ENCODE measurements around the gene ZBP1.

The ZBP1 gene

DNA sequence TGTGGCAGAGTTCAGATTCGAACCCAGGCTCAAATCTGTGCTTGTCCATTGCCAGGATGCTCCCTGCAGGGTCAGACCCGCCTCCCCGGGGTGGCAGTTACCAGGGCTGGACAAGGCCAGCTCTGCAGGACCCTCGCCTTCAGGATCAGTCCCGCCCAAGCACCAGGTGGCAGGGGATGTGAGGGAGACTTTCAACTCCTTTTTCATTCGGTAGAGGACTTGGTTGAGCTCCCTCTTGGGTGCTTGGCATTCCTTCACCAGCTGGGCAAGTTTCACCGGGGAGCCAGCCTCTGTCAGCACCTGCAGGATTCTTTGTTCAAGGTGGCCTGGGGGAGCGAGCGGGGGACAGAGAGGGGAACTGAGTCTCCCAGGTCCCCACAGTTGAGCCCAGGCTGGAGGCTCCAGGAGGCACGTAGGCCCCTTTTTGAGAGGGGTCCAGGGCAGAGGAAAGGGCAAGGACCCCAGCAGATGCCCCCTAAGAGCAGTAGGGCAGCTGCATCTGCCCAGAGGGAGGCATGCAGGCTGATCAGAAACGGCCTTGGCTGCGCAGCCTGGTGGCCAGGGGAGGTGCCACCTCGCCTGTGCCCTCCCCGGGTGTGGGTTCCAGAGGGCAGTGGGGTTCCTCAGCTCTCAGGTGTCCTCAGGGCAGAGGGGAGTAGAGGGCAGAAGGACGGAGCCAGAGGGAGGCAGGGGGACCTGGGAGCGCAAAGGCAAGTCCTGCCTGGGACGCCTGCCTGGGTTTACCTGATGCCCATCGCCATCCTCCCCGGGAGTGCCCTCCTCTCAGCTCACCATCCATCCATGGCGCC is 3.9 kb downstream of the ZBP1 start:
- DNase-seq: no peak

DNA sequence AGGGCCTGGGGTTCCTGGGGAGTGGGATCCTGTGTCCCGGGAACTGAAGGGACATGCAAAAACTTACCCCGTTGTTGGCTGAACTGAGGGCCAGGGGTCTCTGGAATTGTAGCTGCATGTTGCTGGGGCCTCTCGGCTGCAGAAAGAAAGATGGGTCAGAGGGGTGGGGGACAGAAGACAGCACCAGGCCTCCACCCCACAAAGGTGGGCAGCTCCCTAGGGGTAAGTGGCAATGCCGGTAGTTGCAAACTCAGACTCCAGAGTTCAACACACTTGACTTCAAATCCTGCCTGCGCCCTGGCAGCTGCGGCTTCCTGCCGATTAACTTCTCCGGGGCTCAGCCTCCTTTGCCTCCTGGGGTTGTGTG is 4.8 kb downstream of the ZBP1 start:
- no peak for DNase-seq

DNA sequence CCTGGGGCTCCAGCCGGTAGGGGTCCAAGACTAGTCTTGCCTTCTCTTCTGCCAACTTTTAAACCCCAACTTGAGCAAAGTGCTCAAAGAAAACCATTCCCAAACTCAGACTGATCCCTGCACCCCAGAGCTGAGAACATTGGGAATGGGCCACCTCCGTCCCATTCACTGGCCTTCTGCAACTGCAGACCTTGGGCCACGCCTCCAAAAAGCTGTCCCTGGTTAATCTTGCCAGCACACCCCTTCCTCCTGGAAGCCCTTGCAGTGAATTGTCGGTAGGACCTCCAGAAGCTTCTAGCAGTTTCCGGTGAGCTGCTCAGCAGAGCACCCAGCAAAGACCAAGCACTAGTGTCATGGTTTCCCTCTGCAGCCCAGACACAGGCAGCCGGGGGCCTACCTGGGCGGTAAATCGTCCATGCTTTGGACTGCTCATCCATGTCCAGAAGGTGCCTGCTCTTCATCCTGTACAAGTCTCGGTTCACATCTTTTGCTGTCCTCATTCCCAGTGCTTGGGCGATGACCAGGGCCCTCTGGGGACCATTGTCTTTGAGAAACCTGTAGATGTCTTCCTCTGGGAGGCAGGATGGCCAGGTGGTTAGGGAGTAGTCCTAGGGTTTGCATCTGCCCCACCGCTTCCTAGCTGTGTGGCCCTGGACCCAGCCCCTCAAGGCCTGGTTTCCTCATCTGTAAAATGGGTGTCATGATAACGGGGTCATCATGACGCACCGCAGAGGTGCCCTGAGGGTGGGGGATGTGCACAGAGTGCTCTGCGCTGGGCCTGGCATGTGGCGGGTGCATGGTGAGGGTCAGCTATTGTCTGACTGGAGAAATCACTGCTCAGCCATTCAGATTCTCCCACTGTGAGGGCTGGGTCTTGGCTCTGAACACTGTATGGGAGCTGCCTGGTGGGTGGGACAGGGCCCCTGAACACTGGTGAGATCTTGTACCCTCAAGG is 5.5 kb downstream of the ZBP1 start:
- no peak for DNase-seq

- DNase-seq: no peak
These were observed 6.7 kb downstream of the ZBP1 start for GRCh38 chr20:57613481-57613921.

DNA sequence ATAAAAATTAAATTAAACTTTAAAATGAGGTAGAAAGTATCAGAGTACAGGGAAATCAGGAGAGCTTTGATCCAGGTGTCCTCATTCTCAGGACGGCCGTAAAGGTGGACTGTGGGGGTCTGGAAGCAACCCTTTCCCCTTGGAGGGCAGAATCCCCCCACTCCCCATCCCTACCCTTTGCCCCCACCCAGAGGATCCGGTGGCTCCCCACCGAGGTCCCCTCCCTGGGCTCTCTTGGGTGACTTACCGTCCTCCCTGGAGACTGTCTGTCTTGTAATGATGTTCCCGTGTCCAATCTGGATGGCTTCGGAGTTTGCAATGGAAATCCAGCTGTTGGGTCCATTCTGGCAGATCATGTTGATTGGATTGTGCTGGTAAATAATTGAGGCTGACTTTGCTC is 7.3 kb downstream of the ZBP1 start:
- DNase-seq: no peak

DNA sequence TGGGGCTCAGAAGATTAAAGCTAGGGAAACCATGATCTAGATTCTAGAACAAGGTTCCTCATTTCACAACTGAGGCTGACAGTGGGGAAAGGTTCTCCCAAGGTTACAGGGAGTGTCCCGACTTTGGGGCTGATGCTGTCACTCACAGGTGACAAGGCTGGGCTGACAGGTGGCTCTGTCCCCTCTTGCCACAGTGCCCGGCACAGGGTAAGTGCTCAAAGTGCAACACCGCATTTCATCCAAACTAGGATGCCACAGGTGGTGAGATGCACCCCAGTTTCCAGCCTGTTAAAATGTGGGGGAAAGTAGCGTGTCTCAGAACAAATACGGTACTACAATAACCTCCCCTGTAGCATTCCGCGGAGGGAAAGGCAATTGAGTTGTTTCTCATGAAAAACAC is 7.8 kb downstream of the ZBP1 start:
- no peak for DNase-seq

GRCh38 chr20:57611586-57612311 is 8.5 kb downstream of the ZBP1 start:
- no peak for DNase-seq

GRCh38 chr20:57610261-57610952 is 9.8 kb downstream of the ZBP1 start:
- DNase-seq: no peak

DNA sequence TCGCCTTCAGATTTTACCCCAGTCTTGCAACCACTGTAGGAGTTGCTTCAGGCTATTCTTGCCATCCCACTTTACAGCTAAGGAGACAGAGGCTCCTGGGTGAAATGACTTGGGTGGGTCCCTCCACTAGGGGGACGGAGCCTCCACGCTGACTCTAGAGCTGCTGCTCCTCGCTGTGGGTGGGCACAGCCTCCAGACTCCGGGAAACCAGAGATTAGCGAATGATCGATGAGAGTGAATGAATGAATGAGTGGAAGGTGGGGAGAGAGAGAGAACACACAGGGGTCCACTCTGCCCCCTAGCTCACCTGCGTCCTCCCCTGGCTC is 10.4 kb downstream of the ZBP1 start:
- no peak for DNase-seq

DNA sequence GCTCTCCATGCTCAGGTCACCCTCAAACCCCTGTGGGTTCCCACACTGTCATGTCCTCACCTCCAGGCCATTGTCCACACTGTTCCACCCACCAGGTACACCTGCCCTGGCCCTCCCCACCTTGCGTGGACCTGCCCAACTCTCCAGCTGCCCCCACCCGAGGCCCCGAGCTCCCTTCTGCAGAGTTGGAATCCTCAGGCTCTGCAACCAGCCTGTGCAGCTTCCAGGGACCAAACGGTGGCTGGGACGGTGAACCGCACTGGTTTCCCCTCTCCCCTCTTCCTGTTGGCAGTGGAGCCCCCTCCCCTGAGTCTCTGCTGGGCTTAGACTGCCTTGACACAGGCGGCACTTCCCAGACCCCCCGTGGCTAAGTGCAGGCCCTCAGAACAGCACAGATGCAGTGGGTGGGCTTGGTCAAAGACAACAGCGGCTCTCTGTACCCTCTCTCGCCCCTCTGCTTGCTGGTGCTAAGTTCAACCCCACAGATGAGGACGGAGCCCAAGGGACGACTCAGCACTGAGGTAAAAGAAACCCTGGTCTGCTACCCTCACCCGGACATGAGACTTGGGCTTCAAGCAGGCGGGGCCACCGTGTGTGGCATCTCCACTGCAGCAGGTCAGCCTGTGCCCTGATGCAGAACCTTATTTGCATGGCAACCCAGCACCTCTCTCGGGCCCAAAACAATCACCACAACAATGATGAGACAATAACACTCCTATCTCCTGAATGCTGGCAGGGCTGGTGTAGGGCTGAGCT is 11.0 kb downstream of the ZBP1 start:
- no peak for DNase-seq

DNA sequence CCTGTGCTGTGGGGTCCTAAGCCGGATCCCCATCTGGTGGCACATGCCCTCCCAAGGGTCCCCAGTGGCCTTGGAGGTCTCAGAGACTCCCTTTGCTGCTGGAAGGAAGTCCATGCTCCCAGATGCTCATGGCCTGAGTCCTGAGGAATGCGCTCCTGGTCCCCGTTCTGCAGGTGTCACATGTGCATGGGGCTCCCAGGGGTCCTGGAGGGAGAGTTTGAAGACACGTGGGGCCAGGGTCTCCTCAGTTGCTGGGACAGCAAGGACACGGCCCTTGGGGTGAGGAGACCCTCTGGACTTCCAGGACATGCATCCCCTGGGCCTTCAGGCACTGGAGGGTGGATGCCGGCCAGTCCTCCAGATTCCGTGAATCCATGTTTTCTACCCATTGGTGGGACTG is 11.7 kb downstream of the ZBP1 start:
- DNase-seq: no peak

GRCh38 chr20:57605878-57606277 is 14.3 kb downstream of the ZBP1 start:
- DNase-seq: no peak

DNA sequence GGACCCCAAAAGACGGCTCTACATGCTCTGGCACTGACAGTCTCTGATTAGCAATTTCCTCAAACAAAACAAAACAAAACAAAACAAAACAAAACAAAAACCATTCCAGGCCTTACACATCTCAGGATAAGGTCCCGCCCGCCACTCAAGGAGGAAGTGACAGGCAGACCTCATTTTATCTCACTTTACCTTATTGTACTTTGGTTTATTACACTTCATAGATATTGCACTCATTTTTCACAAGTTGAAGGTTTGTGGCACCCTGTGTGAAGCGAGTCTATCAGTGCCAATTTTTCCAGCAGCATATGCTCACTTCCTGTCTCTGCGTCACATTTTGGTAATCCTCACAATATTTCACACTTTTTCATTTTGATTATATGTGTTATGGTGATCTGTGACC is 15.2 kb downstream of the ZBP1 start:
- no peak for DNase-seq

DNA sequence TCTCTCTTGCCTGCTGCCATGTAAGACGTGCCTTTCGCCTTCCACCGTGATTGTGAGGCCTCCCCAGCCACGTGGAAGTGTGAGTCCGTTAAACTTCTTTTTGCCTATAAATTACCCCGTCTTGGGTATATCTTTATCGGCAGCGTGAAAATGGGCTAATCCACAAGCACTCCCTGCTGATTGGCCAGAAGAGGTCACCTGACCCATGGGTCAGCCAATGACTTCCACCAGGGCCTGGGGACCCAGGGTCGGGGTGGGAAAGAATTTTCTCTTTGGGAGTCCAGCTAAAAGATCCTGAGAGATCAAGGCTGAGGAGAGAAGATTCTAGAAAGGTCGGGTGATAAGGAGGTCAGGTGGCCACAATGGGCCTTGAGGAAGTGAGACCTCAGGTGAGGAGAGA is 17.1 kb downstream of the ZBP1 start:
- DNase-seq: no peak

DNA sequence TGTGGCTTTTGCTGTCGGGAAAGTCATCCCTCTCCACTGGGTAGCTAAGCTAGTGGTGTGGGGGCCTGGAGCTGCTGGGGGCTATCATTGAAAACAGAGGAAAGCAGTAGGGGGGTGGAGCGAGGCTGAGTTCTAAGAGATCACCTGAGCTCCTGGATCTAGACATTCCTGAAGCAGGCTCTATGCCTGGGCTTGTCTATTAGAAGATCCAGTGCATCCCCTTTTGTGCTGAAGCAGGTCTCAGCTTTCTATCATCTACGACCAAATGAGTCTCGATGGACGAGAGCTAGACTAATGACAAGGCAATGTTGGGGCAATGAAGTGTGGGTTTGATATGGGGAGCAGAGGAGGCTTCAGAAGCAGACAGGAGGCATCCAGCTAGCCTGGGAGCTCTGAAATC is 18.5 kb downstream of the ZBP1 start:
- DNase-seq: no peak

GRCh38 chr20:57601211-57601570 is 19.0 kb downstream of the ZBP1 start:
- DNase-seq: no peak

DNA sequence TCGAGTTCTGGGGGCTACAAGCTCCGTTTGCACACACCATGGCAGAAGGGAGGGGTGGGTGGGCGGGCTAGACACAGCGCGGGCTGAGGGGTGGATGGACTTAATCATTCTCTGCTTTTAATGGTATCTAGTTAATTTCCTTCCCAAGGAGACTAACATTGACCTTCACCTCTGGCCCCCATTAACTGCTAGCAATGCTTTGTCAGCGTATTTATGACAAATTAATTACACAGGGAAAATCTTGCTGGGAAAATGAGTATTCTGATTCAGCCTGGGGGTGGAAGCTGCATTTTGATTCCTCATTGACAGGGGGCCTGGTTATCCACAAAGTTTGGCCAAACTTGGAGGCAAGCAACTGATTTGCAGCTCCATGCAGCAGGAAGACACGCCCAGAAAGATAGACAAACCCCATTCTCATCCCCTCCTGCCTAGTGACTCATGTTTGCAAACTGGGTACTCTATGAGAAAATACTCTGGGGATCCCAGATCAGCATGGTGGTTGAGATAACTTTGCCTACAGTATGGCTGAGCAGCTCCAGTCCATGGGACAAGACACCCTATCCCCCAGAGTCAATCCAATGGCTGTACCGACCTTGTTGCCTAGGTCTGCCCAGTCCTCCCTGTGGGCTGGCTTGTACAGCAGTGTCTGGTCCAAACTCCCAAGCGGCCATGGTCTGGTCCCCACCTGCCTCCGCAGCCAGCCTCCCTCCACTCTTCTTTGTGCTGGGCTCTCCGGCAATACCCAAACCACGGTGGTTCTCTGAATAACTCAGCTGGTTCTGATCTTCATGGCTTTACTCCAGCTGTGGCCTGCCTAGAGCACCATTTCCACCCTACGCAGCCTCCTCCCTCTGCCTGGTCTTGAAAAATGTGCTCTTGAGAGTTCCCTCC is 19.7 kb downstream of the ZBP1 start:
- no peak for DNase-seq

DNA sequence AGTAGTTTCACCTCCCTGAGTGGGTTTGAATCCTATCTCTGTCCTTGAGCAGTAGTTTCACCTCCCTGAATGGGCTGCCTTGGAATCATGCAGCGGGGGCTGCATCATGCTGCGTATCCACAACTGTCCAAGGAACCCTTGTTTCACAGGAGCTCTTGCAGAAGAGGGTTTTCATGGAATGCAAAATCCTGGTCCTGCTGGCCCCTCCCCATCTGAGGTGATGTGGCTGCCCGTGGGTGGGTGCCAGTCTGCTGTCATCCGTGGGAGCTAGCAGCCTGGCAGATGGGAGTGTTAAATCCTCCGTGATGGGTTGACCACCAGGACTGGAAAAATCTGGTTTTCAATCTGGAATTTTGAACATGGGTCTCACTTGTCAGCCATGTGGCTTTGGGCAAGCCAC is 21.7 kb downstream of the ZBP1 start:
- DNase-seq: no peak

- no peak for DNase-seq
These were observed 22.2 kb downstream of the ZBP1 start for GRCh38 chr20:57598060-57598459.

DNA sequence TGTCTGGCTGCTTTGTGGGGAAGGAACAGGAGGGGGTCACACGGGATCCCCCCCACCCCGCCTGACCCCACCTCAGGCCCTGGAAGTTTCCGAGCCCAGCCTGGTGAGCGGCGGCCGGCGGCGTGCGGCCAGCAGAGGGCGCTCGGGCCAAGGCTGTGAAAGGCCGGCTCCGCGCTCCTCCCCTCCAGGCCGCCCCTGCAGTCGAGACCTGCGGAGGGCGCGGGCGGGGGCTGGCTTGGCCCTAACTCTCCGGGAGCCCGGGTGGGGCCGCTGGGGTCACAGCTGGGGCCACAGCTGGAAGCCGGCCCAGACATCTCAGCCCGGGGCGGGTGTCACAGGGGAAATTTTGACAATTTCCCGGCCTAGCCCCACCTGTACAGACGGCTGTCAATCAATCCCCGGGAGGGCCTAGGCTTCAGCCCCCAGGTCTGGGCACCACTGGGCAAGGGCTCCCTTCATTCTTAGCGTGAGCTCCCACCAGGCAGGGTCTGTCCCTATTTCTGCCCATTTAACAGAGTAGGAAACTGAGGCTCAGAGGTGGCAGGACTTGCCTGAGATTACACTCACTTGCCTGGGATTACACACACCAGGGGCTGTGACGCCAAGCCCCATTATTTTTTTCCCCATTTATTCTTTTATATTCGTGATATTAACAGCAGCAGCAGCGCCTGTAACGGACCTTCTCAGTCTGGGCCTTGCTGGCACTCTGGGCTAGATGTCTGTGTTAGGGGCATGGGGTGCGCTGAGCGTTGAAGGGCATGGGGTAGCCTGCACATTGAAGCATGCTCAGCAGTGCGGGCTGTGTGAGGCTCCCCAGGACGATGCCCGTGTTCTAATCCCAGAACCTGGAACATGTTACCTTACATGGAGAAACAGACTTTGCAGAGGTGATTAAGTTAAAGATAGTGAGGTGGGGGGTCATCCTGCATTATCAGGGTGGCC is 23.0 kb downstream of the ZBP1 start:
- DNase-seq: no peak

All from NCI-H187 treated with DMSO at 0.1 percent for 48 hours (cell line).